ENCODE data around the gene ZC3H18.

Gene ZC3H18

DNA sequence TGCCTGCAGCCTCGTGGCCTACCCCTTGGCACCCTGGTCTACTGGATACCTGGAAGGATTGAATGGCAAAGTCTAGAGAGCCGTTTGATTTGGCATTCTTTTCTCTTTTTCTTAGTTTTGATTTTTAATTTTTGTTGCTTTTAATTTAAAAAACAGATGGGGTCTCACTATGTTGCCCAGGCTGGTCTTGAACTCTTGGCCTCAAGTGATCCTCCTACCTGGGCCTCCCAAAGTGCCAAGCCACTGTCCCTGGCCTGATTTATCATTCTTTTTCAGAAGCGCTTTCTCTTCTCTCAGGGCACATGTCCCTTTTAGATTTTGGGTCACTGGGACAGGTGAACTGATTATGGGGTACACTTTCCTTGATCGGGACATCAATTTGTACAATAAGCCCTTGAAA, 10.8 kb downstream of the ZC3H18 start:
- H3K4me3 ChIP-seq (ENCODE audit: low read depth, low read length), result no peak overlapping the region
- no peak for DNase-seq (ENCODE audit: low read depth)
- TF ChIP-seq, protein P1, sequence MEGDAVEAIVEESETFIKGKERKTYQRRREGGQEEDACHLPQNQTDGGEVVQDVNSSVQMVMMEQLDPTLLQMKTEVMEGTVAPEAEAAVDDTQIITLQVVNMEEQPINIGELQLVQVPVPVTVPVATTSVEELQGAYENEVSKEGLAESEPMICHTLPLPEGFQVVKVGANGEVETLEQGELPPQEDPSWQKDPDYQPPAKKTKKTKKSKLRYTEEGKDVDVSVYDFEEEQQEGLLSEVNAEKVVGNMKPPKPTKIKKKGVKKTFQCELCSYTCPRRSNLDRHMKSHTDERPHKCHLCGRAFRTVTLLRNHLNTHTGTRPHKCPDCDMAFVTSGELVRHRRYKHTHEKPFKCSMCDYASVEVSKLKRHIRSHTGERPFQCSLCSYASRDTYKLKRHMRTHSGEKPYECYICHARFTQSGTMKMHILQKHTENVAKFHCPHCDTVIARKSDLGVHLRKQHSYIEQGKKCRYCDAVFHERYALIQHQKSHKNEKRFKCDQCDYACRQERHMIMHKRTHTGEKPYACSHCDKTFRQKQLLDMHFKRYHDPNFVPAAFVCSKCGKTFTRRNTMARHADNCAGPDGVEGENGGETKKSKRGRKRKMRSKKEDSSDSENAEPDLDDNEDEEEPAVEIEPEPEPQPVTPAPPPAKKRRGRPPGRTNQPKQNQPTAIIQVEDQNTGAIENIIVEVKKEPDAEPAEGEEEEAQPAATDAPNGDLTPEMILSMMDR (conservative IDR thresholded peaks at IDR 0.05; ENCODE audit: low read depth, low read length), result no peak

DNA sequence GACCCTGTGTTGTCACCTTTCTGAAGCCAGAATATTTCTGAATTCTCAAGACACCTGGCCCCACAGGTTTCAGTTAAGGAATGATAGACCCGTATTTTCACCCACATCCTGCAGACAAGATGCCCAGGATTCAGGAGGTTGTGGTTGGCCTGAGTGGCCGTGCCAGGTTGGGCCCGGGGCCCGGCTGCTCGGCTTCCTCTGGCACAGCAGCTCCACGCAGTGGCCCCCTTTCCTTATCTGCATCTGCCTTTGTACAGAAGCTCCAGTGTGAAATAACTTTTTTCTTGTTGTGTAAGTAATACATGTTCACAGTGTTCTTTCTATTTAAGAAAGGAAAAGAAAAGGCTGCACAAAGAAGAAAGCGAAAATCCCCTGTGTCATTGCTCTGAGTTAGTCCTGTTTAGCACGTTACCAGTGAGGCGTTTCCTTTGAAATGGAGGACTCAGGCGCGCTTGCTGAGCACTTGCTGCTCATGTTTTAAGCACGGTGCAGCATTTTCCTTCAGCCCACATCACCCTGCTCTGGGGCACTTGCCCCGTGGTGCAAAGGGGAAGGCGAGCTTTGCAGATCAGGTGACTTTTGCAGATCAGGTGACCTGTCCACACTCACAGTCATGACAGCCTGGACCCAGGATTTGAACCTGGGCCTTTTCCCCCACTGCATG, 12.8 kb downstream of the ZC3H18 start:
- no peak overlapping the region for H3K4me3 ChIP-seq (ENCODE audit: low read depth, low read length)
- TF ChIP-seq, protein P1 (conservative IDR thresholded peaks at IDR 0.05; ENCODE audit: low read depth, low read length), result no peak
- DNase-seq (ENCODE audit: low read depth), result no peak

DNA sequence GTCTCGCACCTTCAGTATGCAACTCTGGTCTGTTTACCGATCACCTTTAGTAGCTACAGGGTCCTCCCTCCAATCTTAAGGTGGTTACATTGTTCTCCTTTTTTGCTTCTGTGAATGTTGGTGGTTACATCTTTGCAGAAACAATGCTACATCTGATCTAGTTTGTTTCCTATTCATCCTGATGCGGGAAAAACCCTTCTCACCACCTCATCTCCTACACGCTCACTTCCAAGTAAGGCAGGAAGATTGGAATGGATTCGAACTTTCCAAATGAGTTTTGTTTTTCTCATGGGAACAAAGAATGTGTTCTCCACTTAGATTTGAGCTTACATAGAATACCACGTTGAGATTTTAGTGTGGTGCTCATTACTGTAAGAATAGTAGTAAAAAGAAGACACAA, 14.5 kb downstream of the ZC3H18 start:
- H3K4me3 ChIP-seq (ENCODE audit: low read depth, low read length), result no peak overlapping the region
- TF ChIP-seq, protein P1 (conservative IDR thresholded peaks at IDR 0.05; ENCODE audit: low read depth, low read length), result no peak
- DNase-seq (ENCODE audit: low read depth), result no peak

DNA sequence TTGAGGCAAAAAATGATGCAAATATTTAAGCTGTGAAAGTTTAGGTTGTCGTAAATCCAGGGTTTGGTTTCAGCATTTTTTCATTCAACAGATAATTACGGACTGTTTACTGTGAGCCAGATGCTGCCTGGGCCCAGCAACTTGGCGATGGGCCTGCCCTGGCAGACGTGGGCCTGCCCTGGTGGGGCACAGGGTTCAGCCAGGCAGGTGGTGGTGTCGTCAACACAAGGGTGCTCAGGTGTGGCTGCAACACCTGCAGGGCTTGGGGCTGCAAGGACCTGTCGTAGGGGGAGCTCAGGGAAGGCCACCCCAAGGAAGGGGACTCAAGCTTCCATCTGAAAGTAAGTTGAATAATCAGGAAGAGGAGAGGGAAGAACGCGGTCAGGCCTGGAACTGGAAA, 15.1 kb downstream of the ZC3H18 start:
- TF ChIP-seq, protein P1 (conservative IDR thresholded peaks at IDR 0.05; ENCODE audit: low read depth, low read length), result no peak
- H3K4me3 ChIP-seq (ENCODE audit: low read depth, low read length), result no peak overlapping the region
- DNase-seq (ENCODE audit: low read depth), result no peak

DNA sequence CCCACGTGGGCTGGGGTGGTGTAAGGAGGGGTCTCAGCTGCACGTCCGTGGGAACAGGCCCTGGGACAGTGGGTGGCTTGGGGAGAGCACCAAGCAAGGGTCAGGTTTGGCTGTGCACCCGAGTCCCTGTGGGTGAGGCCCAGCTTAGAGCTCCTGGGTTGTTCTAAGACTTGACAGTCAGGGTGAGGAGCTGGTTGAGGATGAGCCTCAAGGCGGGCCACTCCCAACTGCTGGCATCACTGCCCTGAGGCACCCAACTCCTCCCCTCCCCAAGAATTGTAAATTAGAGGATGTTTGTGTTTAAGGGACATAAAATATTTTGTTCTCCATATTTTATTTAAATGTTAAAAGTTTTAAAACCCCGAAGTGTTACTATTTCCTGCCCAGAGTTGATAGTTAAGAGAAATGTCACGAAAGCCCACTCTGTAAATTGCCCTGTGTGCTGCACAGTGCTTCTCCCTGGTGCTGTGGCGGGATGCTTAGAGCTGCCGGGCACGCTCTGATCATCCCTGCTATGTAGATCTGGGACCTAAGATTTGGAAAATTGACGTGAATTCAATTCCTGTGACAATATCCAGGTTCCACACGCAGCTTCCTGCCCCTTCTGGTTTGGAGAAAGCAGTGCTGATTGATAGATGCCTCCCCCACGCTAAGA, 15.9 kb downstream of the ZC3H18 start:
- no peak for DNase-seq (ENCODE audit: low read depth)
- TF ChIP-seq, protein P1 (conservative IDR thresholded peaks at IDR 0.05; ENCODE audit: low read depth, low read length), result no peak
- H3K4me3 ChIP-seq (ENCODE audit: low read depth, low read length), result no peak overlapping the region

DNA sequence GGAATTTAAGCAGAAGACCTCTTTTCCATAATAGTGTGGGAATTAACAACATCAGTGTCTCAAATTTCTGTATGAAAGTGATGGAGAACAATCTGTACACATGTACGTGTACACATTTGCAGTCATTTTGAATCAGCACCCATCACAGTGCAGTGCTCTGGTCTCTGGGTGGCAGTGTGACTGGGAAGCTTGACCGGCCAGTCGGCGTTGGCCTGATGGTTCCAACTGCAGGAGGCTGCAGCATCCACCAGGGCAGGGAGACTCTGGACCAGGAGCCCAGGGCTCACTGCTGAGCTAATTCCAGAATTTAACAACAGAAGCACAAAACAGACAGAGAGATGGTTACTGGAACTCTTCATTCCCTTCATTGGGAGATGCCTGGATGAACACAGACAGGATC, 17.9 kb downstream of the ZC3H18 start:
- TF ChIP-seq, protein P1 (conservative IDR thresholded peaks at IDR 0.05; ENCODE audit: low read depth, low read length), result no peak
- DNase-seq (ENCODE audit: low read depth), result no peak
- no peak overlapping the region for H3K4me3 ChIP-seq (ENCODE audit: low read depth, low read length)

DNA sequence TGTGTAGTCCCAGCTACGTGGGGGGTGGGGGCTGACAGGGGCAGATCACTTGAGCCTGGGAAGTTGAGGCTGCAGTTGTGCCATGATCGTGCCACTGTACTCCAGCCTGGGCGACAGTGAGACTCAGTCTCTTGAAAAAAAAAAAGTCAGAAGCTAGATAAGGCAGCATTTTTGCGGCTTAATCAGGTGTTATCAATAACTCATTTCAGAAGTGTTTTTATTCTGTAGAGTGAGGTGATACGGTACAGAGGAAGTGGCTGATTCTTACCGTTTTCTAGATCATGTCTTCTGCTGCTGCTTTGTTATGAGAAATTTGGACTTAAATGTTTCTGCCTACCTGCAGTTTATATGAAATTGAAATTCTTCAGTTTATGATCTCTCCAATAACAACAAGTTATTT, 18.6 kb downstream of the ZC3H18 start:
- TF ChIP-seq, protein P1 (conservative IDR thresholded peaks at IDR 0.05; ENCODE audit: low read depth, low read length), result no peak
- no peak overlapping the region for H3K4me3 ChIP-seq (ENCODE audit: low read depth, low read length)
- no peak for DNase-seq (ENCODE audit: low read depth)

Measured in choroid plexus epithelial cell (primary cell).